Small intestine (tissue), 7 donors: ENCODE measurements around the gene CARS2. TPM values are rescaled to one million over a fixed set of nuclear protein-coding genes. Genes with fewer than 3 reads are reported as not detected.

ENCODE experiments used
- DNase-seq, 2 donors: peaks; one replicate each; pipeline versions ENCODE4 v3.0.0 to v3.0.0-alpha.2; 2013
- FAIRE-seq: peaks from 2 replicates; lab custom pipeline; 2012; peaks lifted over from hg19 to GRCh38; lab: Jason Lieb, UNC
- H3K27ac ChIP-seq, 3 donors: one replicate each; pipeline ENCODE4 v1.5.1; 2013; ENCODE audit warnings: low read length in 2 of 3, mild to moderate bottlenecking in 2 of 3, control low read depth in 1 of 3, inconsistent platforms in 1 of 3, low read depth in 1 of 3, moderate library complexity in 1 of 3
- H3K27me3 ChIP-seq, 3 donors: one replicate each; pipeline ENCODE4 v1.6.1; 2013; ENCODE audit warnings: low read length in 3 of 3, inconsistent platforms in 1 of 3; ENCODE audit not compliant: control insufficient read depth in 3 of 3, insufficient read depth in 3 of 3
- H3K36me3 ChIP-seq, 3 donors: one replicate each; pipeline ENCODE4 v1.6.1; 2013; ENCODE audit warnings: low read length in 3 of 3, inconsistent platforms in 1 of 3, low read depth in 1 of 3, mild to moderate bottlenecking in 1 of 3, moderate library complexity in 1 of 3; ENCODE audit not compliant: control insufficient read depth in 3 of 3, insufficient read depth in 2 of 3
- H3K4me1 ChIP-seq, 3 donors: one replicate each; pipeline ENCODE4 v1.6.1; 2013; ENCODE audit warnings: low read length in 2 of 3, inconsistent platforms in 1 of 3, low read depth in 1 of 3, mild to moderate bottlenecking in 1 of 3, moderate library complexity in 1 of 3; ENCODE audit not compliant: control insufficient read depth in 3 of 3, insufficient read depth in 2 of 3
- H3K4me3 ChIP-seq, 3 donors: one replicate each; pipeline ENCODE4 v1.5.1; 2013; ENCODE audit warnings: low read length in 3 of 3, control low read depth in 1 of 3, inconsistent platforms in 1 of 3, low read depth in 1 of 3, mild to moderate bottlenecking in 1 of 3, moderate library complexity in 1 of 3
- H3K9me3 ChIP-seq, 2 donors: one replicate each; pipeline ENCODE4 v1.6.1; 2013; ENCODE audit warnings: low read depth in 1 of 2, low read length in 1 of 2; ENCODE audit not compliant: control insufficient read depth in 2 of 2, insufficient read depth in 1 of 2
- WGBS, 3 donors: extraction: QIAGEN DNeasy Blood & Tissue Kit; methylation state at CpG; one replicate each; pipeline ENCODE4 v1.1.7; 2013; 5-methylcytosine and 5-hydroxymethylcytosine counted together
- polyA plus RNA-seq, 4 donors: library from polyadenylated mRNA; stranded (reverse) in 3 of 4; unstranded in 1 of 4; fragments of 200-250 nt in 3 of 4; fragments of 120-200 nt in 1 of 4; gene quantifications; one replicate each; pipeline versions ENCODE4 v1.2.1 to v1.2.3, GENCODE V29; 2013
- donor health status: healthy with polysubstance abuse.
- donor health status: control.
- donor health status: control.
- donor health status: Bipolar disorder and iron deficiency.
- donor health status: healthy.

CARS2 gene
- polyA plus RNA-seq, 4 donors = 69.7 to 107 (median 84.9) TPM

GRCh38 chr13:110651726-110652230, 54.1 kb downstream of the CARS2 start:
- no peaks in the 10 kb centered on the region for H3K9me3 ChIP-seq
- H3K4me3 ChIP-seq = no peak overlapping the region
- FAIRE-seq (no peak), DNase-seq (no peak)
- no peaks in the 10 kb centered on the region for H3K27me3 ChIP-seq
- no peaks in the 10 kb centered on the region for H3K4me1 ChIP-seq
- H3K36me3 ChIP-seq = peaks cover 2 to 78% (median 8%) of the 10 kb centered on the region in 3 donors
- 92 to 94% (median 93%) methylated on average over 16 of the region's 16 CpGs for WGBS, 3 donors
- no peak overlapping the region for H3K27ac ChIP-seq

GRCh38 chr13:110651271-110651670, 54.6 kb downstream of the CARS2 start:
- Histone ChIP-seq H3K4me1 (no peaks in the 10 kb centered on the region), H3K9me3 (no peaks in the 10 kb centered on the region), H3K4me3 (no peak overlapping the region), H3K36me3 (peaks cover 2 to 82% (median 8%) of the 10 kb centered on the region in 3 donors), H3K27me3 (no peaks in the 10 kb centered on the region), H3K27ac (no peak overlapping the region)
- FAIRE-seq = no peak
- DNase-seq = no peak
- WGBS, 3 donors = 92 to 97% (median 95%) methylated on average over 14 of the region's 14 CpGs

- H3K4me1 ChIP-seq = no peaks in the 10 kb centered on the region
- H3K36me3 ChIP-seq = peaks cover 2 to 84% (median 8%) of the 10 kb centered on the region in 3 donors
- 94 to 98% (median 95%) methylated on average over 14 of the region's 14 CpGs for WGBS, 3 donors
- no peaks in the 10 kb centered on the region for H3K27me3 ChIP-seq
- FAIRE-seq = no peak
- H3K27ac ChIP-seq = no peak overlapping the region
- no peak overlapping the region for H3K4me3 ChIP-seq
- no peaks in the 10 kb centered on the region for H3K9me3 ChIP-seq
- no peak for DNase-seq
Measured at GRCh38 chr13:110650436-110650835, 55.5 kb downstream of the CARS2 start.

GRCh38 chr13:110649551-110649950, 56.4 kb downstream of the CARS2 start:
- Histone ChIP-seq H3K27me3 (no peaks in the 10 kb centered on the region), H3K9me3 (no peaks in the 10 kb centered on the region), H3K4me1 (peaks cover 0 to 3% (median 0%) of the 10 kb centered on the region in 3 donors), H3K36me3 (peaks cover 0 to 88% (median 8%) of the 10 kb centered on the region in 3 donors), H3K27ac (no peak overlapping the region), H3K4me3 (no peak overlapping the region)
- 82 to 93% (median 89%) methylated on average over 7 of the region's 7 CpGs for WGBS, 3 donors
- FAIRE-seq (no peak), DNase-seq (no peak)

GRCh38 chr13:110648848-110649421, 57.0 kb downstream of the CARS2 start:
- Histone ChIP-seq H3K36me3 (peaks cover 0 to 88% (median 8%) of the 10 kb centered on the region in 3 donors), H3K4me1 (peaks cover 0 to 5% (median 0%) of the 10 kb centered on the region in 3 donors), H3K4me3 (no peak overlapping the region), H3K27me3 (no peaks in the 10 kb centered on the region), H3K9me3 (no peaks in the 10 kb centered on the region), H3K27ac (no peak overlapping the region)
- WGBS, 3 donors = 90 to 91% (median 90%) methylated on average over 35 of the region's 35 CpGs
- DNase-seq (no peak), FAIRE-seq (no peak)

- Histone ChIP-seq H3K9me3 (no peaks in the 10 kb centered on the region), H3K4me3 (no peak overlapping the region), H3K36me3 (peaks cover 5 to 89% (median 8%) of the 10 kb centered on the region in 3 donors), H3K27ac (no peak overlapping the region), H3K4me1 (peaks cover 0 to 5% (median 0%) of the 10 kb centered on the region in 3 donors), H3K27me3 (no peaks in the 10 kb centered on the region)
- WGBS, 3 donors = 79 to 86% (median 83%) methylated on average over 16 of the region's 16 CpGs
- FAIRE-seq (no peak), DNase-seq (no peak)
Measured at GRCh38 chr13:110648146-110648819, 57.6 kb downstream of the CARS2 start.

- FAIRE-seq (no peak), DNase-seq (no peak)
- Histone ChIP-seq H3K4me1 (peaks cover 0 to 5% (median 0%) of the 10 kb centered on the region in 3 donors), H3K27me3 (no peaks in the 10 kb centered on the region), H3K27ac (no peak overlapping the region), H3K9me3 (no peaks in the 10 kb centered on the region), H3K36me3 (peaks cover 4 to 90% (median 6%) of the 10 kb centered on the region in 3 donors), H3K4me3 (no peak overlapping the region)
- WGBS, 3 donors = 78 to 86% (median 84%) methylated on average over 10 of the region's 10 CpGs
Measured at GRCh38 chr13:110647365-110647737, 58.6 kb downstream of the CARS2 start.

- DNase-seq (no peak), FAIRE-seq (no peak)
- H3K9me3 ChIP-seq = no peaks in the 10 kb centered on the region
- 89 to 92% (median 91%) methylated on average over 29 of the region's 29 CpGs for whole genome bisulfite sequencing, 3 donors
- no peaks in the 10 kb centered on the region for H3K27me3 ChIP-seq
- H3K4me1 ChIP-seq = peaks cover 0 to 5% (median 0%) of the 10 kb centered on the region in 3 donors
- H3K36me3 ChIP-seq = peaks cover 4 to 90% (median 6%) of the 10 kb centered on the region in 3 donors
- H3K4me3 ChIP-seq = no peak overlapping the region
- no peak overlapping the region for H3K27ac ChIP-seq
Measured at GRCh38 chr13:110646442-110647364, 59.2 kb downstream of the CARS2 start.
